Tibial nerve (tissue), 4 donors: ENCODE measurements around the gene DCLK2. TPM values are rescaled to one million over a fixed set of nuclear protein-coding genes. Genes with fewer than 3 reads are reported as not detected.

Source experiments
- DNase-seq, 2 donors: peaks; one replicate each; pipeline ENCODE4 v3.0.0-alpha.2; 2019; ENCODE audit warnings: low spot score in 2 of 2
- H3K27ac ChIP-seq, 4 donors: fragments of 200-600 bp; sonication (generic) in 3 of 4; one replicate each; pipeline ENCODE4 v1.5.1; 2017 to 2019; ENCODE audit warnings: mild to moderate bottlenecking in 1 of 4
- H3K27me3 ChIP-seq, 2 donors: fragments of 200-600 bp; sonication (generic) in 1 of 2; one replicate each; pipeline versions ENCODE4 v1.5.1 to v1.6.0; 2017 to 2019
- H3K36me3 ChIP-seq, 3 donors: fragments of 200-600 bp; sonication (generic); one replicate each; pipeline ENCODE4 v1.5.1; 2018 to 2019
- H3K4me1 ChIP-seq, 4 donors: fragments of 200-600 bp; sonication (generic) in 3 of 4; one replicate each; pipeline ENCODE4 v1.5.1; 2017 to 2019
- H3K4me3 ChIP-seq, 4 donors: fragments of 200-600 bp; sonication (generic) in 3 of 4; one replicate each; pipeline ENCODE4 v1.5.1; 2017 to 2019; ENCODE audit warnings: mild to moderate bottlenecking in 1 of 4, moderate library complexity in 1 of 4
- H3K9me3 ChIP-seq, 4 donors: fragments of 200-600 bp; sonication (generic) in 3 of 4; one replicate each; pipeline ENCODE4 v1.5.1; 2017 to 2019
- EP300 ChIP-seq, 2 donors: sonication (generic); formaldehyde crosslinking; IDR thresholded peaks; one replicate each; pipeline ENCODE4 v1.6.1; 2017; ENCODE audit warnings: antibody characterized with exemption in 2 of 2, mild to moderate bottlenecking in 1 of 2
- POLR2A ChIP-seq, 2 donors: fragments of 450-650 bp; IDR thresholded peaks; one replicate each; pipeline ENCODE4 v1.6.1; 2017; ENCODE audit warnings: antibody characterized with exemption in 2 of 2, mild to moderate bottlenecking in 2 of 2, moderate library complexity in 2 of 2
- WGBS, 2 donors: methylation state at CpG; one replicate each; pipeline ENCODE4 v1.1.5; 2018; 5-methylcytosine and 5-hydroxymethylcytosine counted together
- total RNA-seq, 4 donors: library from RNA; depleted of rRNA; stranded (reverse); fragments of >200 nt; gene quantifications; one replicate each; pipeline ENCODE4 v1.1.0, GENCODE V29; 2016
- TF ChIP-seq, protein P1 (sequence below), 5 experiments: fragments of 200-600 bp in 3 of 5; fragments of 450-650 bp in 2 of 5; sonication (generic) in 3 of 5; IDR thresholded peaks; one replicate each; pipeline ENCODE4 v1.5.1; 2016 to 2019; ENCODE audit warnings: antibody characterized with exemption in 5 of 5, mild to moderate bottlenecking in 3 of 5, moderate library complexity in 2 of 5

Gene DCLK2
- total RNA-seq, 4 donors from 2014 or later = 9.8 to 15.6 (median 10.7) TPM

DNA sequence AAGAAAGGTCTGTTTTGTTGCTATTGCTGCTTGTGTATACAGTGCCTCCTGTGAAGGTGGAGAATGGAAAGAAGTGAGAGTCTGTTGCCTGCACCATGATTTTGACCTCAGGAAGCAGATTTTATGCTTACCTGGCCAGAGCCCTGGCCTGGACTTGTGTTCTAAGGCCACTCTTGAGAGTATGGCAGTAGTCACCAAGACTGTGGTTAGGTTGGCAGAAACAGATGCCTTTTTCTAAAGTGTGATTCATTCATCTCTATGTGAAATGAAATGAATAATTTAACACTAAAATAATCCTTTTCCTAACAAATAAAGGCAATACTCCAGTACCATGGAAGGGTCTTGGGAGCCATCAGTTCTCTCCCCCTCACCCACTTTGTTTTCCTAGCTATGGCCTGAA is 161.8 kb downstream of the DCLK2 start:
- H3K27ac ChIP-seq = no peak overlapping the region
- DNase-seq = no peak
- peaks cover 0 to 10% (median 0%) of the 10 kb centered on the region in 3 donors for H3K36me3 ChIP-seq
- H3K4me3 ChIP-seq = no peak overlapping the region
- no peaks in the 10 kb centered on the region for H3K27me3 ChIP-seq
- TF ChIP-seq EP300 (IDR thresholded peaks at IDR 0.05) (no peak), POLR2A (IDR thresholded peaks at IDR 0.05) (no peak)
- TF ChIP-seq, protein P1, sequence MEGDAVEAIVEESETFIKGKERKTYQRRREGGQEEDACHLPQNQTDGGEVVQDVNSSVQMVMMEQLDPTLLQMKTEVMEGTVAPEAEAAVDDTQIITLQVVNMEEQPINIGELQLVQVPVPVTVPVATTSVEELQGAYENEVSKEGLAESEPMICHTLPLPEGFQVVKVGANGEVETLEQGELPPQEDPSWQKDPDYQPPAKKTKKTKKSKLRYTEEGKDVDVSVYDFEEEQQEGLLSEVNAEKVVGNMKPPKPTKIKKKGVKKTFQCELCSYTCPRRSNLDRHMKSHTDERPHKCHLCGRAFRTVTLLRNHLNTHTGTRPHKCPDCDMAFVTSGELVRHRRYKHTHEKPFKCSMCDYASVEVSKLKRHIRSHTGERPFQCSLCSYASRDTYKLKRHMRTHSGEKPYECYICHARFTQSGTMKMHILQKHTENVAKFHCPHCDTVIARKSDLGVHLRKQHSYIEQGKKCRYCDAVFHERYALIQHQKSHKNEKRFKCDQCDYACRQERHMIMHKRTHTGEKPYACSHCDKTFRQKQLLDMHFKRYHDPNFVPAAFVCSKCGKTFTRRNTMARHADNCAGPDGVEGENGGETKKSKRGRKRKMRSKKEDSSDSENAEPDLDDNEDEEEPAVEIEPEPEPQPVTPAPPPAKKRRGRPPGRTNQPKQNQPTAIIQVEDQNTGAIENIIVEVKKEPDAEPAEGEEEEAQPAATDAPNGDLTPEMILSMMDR (IDR thresholded peaks at IDR 0.05) = no peak
- peaks cover 0 to 19% (median 4%) of the 10 kb centered on the region in 4 donors for H3K4me1 ChIP-seq
- H3K9me3 ChIP-seq = no peaks in the 10 kb centered on the region

DNA sequence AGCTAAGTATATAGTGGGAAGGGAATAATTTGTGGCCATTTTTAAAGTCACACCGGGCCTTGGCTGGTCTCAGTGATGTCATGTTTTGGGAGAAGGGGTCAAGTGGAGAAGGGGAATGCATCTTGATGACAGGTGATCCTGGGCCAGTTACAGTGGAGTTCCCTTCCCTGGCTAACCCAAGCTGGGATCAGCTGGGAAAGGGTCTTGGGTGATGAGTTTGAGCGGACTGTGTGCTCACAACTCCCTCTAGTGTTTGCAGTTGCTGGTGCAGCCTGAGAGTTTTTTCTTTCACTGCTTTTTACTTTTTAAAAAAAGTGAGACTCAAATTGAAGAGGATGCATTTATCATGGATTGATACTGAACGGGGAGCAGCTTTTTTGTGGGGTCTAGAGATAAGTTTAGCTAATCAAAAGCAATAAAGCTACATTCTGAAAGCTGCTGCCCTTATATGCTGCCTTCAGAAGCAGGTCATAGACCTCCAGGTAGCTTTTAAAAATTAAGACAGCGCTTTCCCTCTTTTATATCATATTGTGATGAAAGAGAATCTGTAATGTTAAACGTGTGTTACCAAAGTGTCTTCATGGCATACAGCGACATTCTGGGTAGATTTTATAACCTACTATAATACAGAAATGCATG is 164.7 kb downstream of the DCLK2 start:
- no peaks in the 10 kb centered on the region for H3K27me3 ChIP-seq
- H3K36me3 ChIP-seq = peaks cover 0 to 9% (median 0%) of the 10 kb centered on the region in 3 donors
- TF ChIP-seq POLR2A (IDR thresholded peaks at IDR 0.05) (no peak), EP300 (IDR thresholded peaks at IDR 0.05) (no peak)
- TF ChIP-seq, protein P1 (IDR thresholded peaks at IDR 0.05) = peak; percentile 68 to 90 (median 79)
- H3K27ac ChIP-seq = no peak overlapping the region
- DNase-seq = peak in 1 of 2 donors; percentile 15
- no peak overlapping the region for H3K4me3 ChIP-seq
- H3K9me3 ChIP-seq = no peaks in the 10 kb centered on the region
- WGBS, 2 donors = 46 to 51% methylated on average over 6 of the region's 6 CpGs
- H3K4me1 ChIP-seq = no peaks in the 10 kb centered on the region

DNA sequence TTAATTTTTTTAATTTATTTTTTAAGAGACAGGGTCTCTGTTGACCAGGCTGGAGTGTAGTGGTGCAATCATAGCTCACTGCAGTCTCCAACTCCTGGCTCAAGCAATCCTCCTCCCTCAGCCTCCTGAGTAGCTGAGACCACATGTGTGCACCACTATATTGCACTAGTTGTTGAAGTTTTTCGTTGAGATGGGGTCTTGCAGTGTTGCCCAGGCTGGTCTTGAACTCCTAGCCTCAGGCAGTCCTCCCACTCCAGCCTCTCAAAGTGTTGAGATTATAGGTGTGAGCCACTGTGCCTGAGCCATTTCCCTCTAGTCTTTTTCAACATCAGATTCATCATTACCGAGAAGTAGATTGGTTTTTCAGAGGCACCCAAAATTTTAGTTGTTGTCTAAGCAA is 165.7 kb downstream of the DCLK2 start:
- TF ChIP-seq POLR2A (IDR thresholded peaks at IDR 0.05) (no peak), EP300 (IDR thresholded peaks at IDR 0.05) (no peak)
- TF ChIP-seq, protein P1 (IDR thresholded peaks at IDR 0.05) = no peak
- no peak overlapping the region for H3K27ac ChIP-seq

DNA sequence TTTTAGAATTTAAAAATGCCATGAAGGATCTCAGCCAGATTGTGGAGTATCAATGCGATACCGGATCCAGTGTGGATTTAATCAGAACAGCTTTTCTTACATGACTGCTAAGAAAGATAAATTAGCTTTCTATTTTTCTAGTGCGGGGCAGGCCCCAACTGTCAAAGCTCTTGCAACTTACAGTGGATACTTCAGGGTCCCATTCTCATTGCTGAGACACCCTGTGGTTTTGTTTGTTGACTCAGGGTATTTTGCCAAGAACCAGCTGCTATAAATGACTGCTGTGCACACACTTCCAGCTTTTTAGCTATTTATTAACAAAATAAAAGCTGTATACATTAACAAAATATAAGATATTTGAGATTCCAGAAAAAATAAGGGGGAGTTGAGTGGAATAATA is 166.4 kb downstream of the DCLK2 start:
- no peaks in the 10 kb centered on the region for H3K27me3 ChIP-seq
- WGBS, 2 donors = 47 to 52% methylated on average over 3 of the region's 3 CpGs
- no peaks in the 10 kb centered on the region for H3K9me3 ChIP-seq
- H3K4me3 ChIP-seq = no peak overlapping the region
- H3K4me1 ChIP-seq = no peaks in the 10 kb centered on the region
- H3K27ac ChIP-seq = no peak overlapping the region
- no peak for TF ChIP-seq EP300 (IDR thresholded peaks at IDR 0.05)
- TF ChIP-seq, protein P1 (IDR thresholded peaks at IDR 0.05) = no peak
- DNase-seq = no peak
- peaks cover 0 to 21% (median 0%) of the 10 kb centered on the region in 3 donors for H3K36me3 ChIP-seq

More for the DNA sequence above, 165.7 kb downstream of the DCLK2 start:
- no peaks in the 10 kb centered on the region for H3K4me1 ChIP-seq
- H3K9me3 ChIP-seq = no peaks in the 10 kb centered on the region
- DNase-seq = no peak
- no peak overlapping the region for H3K4me3 ChIP-seq
- no peaks in the 10 kb centered on the region for H3K27me3 ChIP-seq
- H3K36me3 ChIP-seq = peaks cover 0 to 19% (median 0%) of the 10 kb centered on the region in 3 donors
- 89 to 94% methylated on average over 2 of the region's 2 CpGs for WGBS, 2 donors

DNA sequence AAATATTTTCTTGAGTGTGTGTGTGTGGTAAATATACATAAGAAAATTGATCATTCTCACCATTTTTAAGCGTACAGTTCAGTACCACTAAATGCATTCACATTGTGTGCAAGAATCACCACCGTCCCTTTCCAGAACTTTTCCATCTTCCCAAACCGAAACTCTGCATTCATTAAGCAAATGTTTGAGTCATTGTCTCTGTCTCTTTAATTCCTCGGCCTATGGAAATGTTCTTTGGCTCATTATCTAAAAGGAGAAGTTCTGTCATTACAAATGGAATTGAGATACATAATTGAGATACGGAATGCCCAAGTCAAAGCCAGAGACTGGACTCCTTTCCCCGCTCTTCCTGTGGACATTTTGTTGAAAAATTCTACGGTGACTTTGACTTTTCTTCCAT is 168.9 kb downstream of the DCLK2 start:
- no peak for DNase-seq
- no peak overlapping the region for H3K27ac ChIP-seq
- no peaks in the 10 kb centered on the region for H3K9me3 ChIP-seq
- no peaks in the 10 kb centered on the region for H3K4me1 ChIP-seq
- 84 to 89% methylated on average over 7 of the region's 7 CpGs for WGBS, 2 donors
- no peaks in the 10 kb centered on the region for H3K27me3 ChIP-seq
- no peak for TF ChIP-seq POLR2A (IDR thresholded peaks at IDR 0.05)
- TF ChIP-seq EP300 (IDR thresholded peaks at IDR 0.05) = no peak
- TF ChIP-seq, protein P1 (IDR thresholded peaks at IDR 0.05) = no peak
- no peak overlapping the region for H3K4me3 ChIP-seq
- H3K36me3 ChIP-seq = peaks cover 0 to 22% (median 0%) of the 10 kb centered on the region in 3 donors
